Measurements from ENCODE around the gene CCDC192. TPM values are rescaled to one million over a fixed set of nuclear protein-coding genes. Genes with fewer than 3 reads are reported as not detected.

The CCDC192 gene
- total RNA-seq, 1 experiment from 2014 or later: not detected

DNA sequence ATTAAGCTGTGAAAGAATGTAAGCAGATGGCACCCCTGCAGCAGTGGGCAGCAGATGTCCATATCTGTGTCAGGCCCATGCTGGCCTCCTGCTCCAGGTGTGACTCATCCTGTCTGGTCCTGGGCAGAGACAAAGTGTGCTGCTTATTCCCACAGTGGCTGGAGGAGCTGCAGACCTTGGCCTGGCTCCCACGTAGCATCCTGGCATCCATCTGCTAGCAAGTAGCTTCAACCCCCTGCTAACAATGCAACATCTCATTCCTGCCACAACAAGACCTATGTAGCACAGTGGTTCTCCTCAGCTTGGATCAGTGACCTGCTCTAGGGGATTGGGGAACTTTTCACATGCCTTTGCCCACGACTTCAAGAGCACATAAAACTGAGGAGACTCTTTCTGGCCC, 254.0 kb downstream of the CCDC192 start:
- peak; percentile 60 for DNase-seq (ENCODE audit: low read depth)

DNA sequence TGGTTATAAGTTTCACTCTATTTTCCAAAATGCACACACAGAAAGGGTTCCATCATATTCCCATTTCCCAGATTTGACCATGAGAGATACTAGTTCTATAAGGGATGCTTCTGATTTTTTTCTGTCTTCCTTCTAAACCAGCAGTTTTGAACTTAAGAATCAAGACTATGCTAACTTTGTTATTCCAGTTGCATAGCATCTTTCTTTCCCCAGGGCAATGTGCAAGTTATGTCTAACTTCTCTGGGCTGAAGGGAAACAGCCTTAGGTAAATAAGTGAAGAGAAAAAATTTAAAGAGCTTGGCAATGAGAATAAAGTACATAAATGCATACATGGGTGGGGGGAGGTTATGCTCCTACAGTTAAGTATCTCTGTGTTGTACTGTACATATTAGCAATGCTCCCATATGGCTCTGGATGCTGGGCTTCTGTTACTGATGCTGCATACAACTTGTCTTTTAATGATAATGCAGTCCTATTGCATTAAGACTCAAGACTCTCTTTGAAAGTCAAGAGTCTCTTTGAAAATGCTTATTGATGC, 254.6 kb downstream of the CCDC192 start:
- DNase-seq (ENCODE audit: low read depth): no peak

DNA sequence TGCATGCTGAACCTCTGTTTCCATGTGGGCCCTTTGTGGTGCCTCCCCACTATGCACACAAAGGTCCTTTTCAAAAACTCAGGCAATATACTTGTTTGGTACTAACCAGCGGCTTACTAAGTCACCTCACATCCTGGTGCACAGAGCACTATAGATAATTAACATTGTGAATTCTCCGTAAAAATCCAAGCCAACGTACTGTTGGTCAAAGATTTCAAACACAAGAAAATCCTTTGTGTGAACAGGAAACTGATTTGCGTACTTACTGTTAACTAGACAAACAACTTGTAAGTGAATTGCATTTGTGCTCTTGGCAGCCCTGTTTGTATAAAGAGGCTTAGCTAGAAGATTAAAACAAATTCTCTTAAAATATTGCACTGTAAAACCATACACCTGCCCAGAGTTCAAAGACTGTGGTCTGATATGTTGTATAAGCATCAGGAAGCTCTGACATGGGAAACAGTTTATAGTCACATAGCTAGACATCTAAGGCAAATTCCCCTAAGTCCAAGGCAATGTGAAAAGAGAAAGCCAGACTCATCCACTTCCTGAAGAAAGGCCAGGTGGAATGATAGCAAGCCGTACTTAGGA, 255.3 kb downstream of the CCDC192 start:
- DNase-seq (ENCODE audit: low read depth): no peak

DNA sequence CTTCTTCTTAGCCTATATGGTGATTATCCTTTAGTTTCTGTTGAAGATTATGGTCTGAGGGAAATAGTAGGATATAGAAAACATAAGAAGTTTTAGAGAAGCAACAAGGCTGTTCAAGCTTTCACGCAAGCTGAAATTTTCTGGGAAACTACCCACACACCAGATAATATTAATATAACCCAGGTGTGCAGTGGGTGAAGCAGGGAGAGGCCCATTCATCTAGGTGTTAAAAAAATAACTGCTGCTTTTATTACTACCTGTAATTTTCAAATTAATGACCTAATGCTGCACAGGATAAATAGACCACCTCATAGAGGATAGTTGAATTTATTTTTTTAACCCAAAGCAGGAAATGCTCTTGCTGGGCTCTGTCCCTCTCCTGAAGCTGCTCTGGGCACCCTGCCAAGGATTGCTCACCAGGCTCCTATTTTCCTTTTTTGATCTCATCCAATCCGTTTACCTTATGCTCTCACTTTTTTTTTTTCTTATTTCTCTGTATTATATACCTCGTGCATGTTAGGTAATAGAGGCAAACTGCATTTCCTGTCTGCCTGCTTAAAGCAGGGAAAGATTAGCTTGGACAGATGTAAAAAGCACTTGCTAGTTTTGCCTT, 256.1 kb downstream of the CCDC192 start:
- peak; percentile 92 for DNase-seq (ENCODE audit: low read depth)

DNA sequence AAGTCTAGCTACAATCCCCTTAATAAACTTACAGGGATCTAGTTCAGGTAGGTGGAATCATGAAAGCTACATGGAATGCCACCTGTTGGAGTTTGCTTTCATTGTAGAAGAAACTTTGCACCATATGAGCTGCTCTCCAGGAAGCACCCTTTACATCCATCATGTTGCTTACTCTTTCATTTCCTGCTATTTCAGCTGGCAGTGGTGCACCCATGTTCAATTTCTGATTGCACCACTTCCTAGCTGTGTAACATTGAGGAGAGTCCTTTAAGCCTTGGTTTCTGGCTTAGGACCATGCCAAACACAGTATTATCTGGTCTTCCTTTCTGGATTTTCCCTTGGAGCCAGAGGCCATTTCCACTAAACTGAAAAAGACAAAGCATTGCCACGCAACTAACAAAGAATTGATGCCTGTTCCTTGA, 257.1 kb downstream of the CCDC192 start:
- DNase-seq (ENCODE audit: low read depth): peak; percentile 34

DNA sequence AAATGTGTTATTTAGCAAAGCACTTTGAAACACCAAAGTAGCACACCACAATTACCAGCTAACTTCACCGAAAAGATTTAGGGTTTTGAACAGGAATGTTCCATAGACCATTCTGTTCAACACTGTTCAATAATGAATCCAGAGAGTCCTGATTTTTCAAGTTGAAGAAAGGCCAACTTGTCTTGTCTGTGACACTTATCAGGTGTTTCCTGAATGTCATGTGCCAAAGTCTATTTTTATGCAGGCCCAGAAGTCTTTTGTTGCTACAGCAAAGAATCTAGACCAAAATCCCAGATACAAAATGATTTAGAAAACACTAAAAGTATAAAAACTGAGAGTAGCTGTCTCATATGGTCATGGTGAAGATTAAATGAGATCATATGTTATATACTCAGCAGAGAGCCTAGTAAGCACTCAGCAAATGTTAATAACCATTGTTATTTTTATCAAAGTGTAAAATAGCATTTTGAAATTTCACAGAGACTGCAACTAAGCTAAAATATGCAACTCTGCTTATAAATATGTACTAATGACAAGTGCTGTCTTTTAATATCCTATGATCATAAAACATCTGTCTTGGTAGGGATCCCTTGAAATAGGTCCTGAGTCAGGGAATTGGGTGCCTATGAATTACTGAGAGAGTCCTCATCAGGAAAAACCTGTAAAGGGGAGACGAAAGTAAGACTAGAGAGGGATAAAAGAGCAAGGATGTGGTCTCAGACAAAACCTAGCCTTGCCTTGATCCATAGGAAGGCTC, 258.0 kb downstream of the CCDC192 start:
- no peak for DNase-seq (ENCODE audit: low read depth)

DNA sequence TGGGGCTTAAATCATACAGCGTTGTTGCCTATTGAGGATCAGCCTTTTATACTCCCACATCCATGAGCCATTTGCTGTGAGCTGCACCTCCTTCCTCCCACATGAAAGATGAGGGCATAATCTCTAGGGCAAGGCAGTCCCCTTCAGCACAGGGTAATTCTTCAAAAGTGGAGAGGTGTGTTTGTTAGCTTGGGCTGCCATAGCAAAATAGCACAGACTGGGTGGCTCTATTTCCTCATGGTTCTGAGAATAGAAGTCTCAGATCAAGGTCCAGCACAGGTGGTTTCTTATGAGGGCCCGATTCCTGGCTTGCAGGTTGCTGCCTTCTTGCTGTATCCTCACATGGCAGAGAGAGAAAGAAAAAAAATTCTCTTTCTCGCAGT, 258.6 kb downstream of the CCDC192 start:
- DNase-seq (ENCODE audit: low read depth): no peak

DNA sequence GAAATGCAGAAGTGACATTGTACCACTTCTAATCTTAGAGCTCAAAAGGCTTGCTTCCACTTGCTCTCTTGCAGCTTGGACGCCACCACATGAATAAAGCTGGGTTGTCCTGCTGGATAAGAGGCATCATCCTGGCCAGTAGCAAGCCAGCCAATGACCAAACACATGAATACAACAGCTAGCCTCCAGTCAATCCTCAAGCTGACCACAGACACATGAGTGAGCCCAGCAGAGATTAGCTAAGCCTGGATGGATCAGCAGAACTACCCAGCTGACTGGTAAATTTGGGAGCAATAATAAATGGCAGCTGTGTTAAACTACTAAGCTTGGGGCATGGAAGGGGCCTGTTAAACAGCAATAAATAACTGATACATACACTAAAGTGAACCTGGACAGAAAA, 259.3 kb downstream of the CCDC192 start:
- no peak for DNase-seq (ENCODE audit: low read depth)

DNA sequence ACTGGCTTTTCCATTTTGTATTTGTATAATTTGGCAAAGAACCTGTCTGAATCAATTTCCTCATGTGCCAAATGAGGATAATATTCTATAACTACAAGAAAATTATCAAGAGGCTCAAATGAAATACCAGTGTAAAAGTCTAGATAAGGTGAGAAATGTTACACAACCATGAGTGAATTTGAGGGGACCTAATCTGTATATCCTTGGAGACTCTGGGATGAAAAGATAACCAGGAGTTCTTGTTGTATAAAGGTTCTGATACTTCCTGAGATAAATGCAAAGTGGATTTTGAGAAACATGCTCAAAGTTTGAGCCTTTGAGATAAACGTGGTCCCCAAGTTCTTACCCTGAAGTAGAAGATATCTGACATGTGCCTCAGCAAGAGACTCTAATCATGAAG, 260.0 kb downstream of the CCDC192 start:
- DNase-seq (ENCODE audit: low read depth): no peak

DNA sequence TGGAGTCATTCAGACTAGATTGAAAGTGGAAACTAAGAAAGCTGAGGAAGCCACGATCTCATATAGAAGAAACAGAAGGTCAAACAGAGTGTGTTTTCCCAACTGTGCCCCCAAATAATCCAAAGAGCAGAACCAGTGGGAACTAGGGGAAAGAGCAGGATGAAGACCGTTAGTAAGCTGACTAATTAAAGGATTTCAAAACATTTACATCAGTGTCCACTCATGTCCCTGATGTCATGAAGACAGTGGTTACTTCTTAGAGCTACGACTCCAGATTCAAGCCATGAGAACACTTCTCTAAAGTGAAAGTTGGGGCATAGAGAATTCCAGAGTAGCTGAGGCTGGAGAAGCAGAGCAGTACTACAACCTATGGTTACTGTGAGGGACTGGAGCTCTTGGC, 260.7 kb downstream of the CCDC192 start:
- peak; percentile 13 for DNase-seq (ENCODE audit: low read depth)

DNA sequence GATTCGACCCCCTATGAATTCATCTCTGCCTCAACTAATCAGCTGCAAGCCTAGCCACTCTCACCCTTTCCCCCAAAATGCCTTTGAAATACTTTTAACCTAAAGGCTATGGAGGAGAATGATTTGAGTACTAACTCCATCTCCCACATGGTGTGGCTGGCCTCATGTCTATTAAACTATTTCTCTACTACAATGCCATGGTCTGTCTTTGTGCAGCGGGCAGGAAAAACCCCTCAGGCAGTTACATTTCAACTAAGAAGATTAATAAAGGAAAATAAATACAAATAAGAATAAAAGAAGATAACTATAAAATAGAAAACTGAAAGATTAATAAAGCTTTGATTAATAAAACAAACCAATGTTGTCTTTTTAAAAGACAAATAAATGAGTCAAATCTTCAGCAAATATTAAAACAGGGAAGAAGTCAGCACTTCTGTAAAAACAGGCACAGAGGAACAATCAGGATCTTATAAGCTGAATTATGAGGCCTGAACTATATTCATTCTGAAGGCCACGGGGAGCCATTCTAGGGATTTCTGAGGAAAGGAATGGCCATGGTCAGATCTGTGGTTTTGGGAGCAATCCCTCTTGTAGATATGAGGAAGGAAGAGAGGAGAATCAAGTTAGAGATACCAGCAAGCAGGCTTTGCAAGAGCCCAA, 264.3 kb downstream of the CCDC192 start:
- no peak for DNase-seq (ENCODE audit: low read depth)

DNA sequence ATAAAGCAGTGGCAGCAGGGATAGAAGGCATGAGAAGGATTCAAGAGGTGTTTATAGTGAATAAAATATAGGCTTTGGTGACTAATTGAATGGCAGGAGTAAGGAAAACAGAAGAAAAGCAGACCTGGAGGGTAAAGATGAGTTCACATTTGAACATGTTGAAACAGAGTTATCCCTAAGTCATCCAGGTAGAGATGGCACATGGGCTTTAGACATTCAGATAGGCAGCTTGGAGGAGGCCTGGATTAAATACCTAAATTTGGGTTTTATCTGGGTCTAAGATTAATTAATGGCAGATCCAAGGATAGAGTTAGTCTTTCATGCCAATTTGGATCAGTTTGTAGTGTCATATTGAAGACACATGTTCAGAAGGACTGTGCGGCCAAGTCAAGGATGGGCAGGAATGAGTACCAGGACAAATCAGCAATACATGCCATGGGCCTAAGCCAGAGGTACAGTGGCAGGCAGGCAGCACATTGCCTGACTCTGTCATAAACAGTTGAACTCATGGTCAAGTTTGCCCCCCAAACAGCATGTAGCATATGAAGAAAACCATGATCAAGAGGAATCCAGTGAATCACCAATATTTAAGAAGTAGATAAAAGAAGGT, 264.9 kb downstream of the CCDC192 start:
- no peak for DNase-seq (ENCODE audit: low read depth)

DNA sequence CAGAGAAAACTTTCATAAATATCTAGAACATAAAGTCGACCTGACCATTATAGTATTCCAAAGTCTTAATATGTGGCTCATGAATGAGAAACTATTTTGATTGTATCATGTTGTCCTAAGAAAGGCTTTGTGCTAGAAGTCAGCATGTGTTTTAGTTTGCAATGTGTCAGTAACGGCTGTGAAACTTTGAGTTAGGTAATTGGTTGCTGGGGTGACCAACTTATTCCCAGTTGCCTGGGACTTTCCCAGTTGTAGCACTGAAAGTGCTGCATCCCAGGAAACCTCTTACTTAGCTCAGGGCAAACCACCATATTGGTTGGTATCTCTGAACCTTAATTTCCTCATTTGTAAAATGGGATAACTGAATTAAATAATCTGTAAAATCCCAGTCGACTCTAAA, 265.8 kb downstream of the CCDC192 start:
- DNase-seq (ENCODE audit: low read depth): peak; percentile 39

DNA sequence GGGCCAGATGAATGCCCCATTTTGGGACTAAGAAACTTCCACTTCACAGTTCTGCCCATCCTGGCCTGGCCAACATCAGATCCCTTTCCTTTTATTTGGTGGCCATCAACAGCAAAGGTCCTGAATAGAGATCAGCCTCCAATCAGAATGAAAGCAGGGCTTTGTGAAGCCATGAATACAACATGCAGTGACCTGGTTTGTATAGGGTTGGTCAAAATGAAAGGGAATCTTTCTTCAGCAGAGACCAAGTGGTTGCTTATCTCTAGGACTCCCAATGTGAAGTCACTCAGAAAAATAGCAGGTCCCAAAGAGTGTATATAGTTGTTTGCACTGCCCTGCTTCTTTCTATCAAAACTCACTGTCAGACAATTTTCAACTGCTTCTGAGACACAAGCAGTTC, 266.5 kb downstream of the CCDC192 start:
- no peak for DNase-seq (ENCODE audit: low read depth)

DNA sequence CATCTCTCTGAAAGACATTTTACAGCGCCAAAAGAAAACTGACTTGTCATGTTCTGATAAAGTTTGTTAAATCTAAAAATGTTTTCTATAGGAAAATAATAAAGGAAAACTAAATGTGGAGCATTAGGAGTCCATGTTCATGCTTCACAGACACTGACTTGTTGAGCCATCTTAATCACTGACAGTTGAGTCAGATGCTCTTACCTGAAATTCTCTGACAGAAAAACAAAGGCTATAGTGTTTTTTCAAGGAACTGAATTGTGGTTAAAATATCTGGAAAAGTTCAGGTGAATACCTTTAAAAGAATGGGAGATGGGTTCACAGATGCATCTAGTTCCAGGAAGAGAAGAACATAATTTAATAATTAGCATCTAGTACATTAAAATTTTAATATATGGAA, 266.9 kb downstream of the CCDC192 start:
- no peak for DNase-seq (ENCODE audit: low read depth)

DNA sequence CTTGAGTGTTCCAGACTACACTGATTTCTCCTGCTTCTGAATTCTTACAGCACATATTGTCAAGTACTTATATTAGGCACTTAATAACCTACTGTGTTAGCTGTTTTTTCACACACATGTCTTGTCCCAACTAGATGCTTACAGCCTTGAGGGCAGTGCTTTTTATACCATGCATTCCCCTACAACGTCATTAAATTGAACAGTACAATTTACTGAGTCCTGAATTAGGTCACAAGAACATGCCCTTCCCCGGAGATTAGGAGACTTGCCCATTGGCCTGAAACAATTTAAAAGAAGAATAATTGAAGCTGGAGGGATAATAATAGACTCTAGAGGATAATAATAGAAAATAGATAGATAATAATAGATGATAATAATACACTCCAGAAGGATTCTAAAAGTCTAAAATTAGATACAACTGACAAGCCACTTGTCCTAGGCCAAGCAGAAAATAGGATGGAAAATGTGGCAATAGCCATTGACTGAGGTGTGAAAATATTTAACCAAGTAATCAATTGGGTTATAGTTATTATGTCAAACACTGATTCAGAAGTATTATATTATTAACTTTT, 267.7 kb downstream of the CCDC192 start:
- no peak for DNase-seq (ENCODE audit: low read depth)

DNA sequence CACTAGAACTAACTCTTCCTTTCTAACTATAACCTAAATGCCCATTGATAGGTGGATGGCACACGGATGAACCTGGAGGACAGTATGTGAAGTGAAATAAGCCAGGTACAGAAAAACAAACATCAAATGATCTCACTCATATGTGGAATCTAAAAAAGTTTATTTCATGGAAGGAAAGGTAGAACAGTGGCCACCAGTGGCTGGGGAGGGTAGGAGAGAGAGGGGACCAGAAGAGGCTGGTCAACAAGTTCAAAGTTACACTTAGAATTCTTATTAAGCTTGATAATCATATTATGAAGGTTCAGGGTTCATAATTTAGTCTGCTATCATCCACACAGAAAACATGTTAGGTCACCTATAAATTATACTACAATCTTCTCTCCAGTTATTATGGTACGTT, 272.8 kb downstream of the CCDC192 start:
- no peak for DNase-seq (ENCODE audit: low read depth)

DNA sequence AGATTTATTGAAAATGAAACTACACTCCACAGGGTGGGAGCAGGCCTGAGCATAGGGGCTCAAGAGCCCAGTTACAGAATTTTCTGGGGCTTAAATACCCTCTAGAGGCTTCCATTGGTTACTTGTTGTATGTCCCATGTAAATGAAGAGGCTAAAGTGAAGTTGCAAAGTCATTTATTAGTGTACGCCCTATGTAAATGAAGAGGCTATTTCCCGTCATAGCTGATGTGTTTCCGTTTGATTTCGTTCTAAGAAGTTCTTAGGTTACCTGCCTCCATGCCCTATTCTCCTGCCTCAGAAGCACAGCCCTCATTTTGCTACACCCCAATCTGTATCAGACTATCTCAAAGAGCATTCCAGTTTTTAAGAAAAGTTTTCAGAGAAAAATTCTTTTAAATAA, 273.3 kb downstream of the CCDC192 start:
- DNase-seq (ENCODE audit: low read depth): no peak

DNA sequence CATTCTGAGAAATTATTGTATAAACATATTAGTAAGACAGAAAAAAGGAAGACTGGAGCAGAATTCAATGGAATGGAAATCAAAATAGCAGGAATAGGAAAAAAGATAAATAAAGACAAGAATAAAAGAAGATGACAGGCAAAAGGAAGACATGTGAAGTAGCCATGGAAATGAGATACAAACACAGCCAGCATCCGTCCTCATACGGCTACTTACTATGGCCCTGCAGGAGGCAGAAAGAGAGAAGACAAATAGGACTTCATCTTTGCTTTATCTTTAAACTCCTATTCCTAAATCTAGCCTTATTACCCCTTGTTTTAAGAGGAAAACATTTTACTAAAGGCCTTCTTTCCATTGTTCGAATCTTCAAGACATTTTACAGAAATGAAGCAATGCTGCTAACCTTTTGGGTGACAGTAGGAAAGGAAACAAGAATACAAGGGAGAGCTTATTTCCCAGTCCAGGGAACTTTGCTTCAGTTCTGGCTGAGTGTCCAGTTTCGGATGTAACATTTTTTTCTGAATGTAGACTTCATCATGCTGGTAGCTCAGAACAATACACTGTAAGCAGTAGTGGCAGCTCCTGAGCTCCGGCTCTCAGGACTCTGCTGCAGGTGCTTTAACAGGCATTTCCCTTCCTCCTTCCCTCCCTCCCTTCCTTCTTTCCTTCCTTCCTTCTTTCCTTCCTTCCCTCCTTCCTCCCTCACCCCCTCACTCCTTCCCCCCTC, 274.0 kb downstream of the CCDC192 start:
- no peak for DNase-seq (ENCODE audit: low read depth)

DNA sequence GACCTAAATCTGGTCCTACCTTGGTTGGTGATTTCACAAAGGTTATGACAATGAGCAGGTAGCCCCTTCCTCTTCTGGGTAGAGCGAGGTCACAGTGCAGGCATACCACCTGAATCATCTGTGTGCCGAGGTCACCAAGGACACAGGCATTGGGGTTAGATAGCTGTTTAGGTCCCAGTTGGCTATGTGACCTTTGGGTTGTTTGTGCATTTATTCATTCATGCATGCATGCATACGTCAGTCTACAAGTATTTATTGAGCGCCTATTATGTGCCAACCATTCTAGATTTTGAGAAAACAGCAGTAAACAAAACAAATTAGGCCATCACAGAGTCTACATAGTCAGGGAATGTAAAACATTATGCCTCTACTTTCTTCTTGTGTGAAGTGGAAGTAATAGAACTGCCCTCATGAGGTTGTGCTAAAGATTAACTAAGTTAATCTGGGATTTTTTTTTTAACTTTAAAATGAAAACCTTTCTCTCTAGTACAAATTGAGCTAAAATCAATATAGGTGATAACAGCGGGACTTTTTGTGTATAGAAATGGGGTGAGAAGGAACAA, 275.6 kb downstream of the CCDC192 start:
- no peak for DNase-seq (ENCODE audit: low read depth)

DNA sequence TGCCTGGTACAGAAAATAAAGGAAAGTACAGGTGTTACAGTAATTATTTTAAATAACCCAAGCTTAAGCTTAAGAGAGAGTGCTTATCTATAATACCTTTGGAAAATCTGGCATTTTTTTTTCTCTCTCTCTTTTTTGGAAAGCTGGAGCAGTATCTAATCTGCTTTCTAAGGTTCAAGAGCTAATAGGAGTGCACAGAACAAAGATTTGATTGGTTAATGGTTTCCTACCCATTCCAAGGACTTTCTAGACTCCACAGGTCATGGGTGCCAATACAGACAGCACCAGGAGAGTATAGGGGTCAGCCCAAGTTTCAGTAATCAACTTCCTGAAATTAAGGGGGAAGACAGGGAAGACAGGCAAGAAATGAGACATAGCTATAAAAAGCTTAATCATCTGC, 276.3 kb downstream of the CCDC192 start:
- no peak for DNase-seq (ENCODE audit: low read depth)
